ENCODE data around the gene TAOK1. TPM values are rescaled to one million over a fixed set of nuclear protein-coding genes. Genes with fewer than 3 reads are reported as not detected.

The TAOK1 gene
- total RNA-seq, 1 donor from 2014 or later: 49.1 TPM

DNA sequence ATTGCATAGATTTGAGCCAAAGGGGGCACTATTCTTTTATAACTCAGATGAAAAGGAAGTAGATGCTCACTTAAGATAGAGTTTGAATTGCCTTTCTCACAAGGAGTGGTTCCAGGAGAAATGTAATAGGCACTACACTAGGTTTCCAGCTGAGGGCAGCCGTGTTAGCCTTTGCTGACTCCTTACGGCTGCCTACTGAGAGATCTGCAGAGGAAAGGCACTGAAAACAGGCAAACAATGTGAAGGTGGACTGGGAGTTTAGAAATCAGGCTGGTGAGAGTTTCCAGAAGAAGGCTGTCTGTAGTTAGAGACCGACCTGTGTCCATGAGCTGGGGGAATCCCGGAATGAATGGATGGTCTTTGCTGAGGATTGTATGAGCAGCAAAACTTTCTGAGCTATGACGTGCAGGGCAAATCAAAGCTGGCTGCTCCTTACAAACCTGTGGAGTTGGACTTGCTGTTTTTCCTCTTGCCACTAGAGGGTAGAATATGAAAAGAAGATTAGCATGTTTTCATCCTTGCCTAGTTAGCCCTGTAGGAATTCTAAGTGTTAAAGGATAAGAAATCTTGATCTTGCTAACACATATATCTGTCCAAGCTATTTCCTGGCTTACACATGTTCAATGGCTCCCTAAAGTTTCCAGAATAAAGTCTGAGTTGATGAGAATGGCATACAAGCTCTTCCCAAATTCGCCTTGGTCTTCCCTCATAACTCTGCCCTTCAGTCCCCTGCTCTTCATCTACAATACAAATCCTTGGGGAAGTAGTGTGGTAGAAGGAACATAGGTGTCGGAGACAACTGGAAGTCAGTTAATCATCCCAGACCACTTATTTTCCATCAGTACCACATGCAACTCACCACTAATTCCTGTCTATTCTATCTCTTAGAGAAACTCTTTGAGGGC is 20.1 kb upstream of the TAOK1 start:
- Histone ChIP-seq H3K4me3 (ENCODE audit: low read depth, low read length) (peak overlapping the region; percentile 10), H3K27me3 (ENCODE audit: control insufficient read depth, insufficient read depth, low read length) (no peaks in the 10 kb centered on the region), H3K36me3 (ENCODE audit: control insufficient read depth, insufficient read depth, low read length) (no peaks in the 10 kb centered on the region)
- TF ChIP-seq, protein P1, sequence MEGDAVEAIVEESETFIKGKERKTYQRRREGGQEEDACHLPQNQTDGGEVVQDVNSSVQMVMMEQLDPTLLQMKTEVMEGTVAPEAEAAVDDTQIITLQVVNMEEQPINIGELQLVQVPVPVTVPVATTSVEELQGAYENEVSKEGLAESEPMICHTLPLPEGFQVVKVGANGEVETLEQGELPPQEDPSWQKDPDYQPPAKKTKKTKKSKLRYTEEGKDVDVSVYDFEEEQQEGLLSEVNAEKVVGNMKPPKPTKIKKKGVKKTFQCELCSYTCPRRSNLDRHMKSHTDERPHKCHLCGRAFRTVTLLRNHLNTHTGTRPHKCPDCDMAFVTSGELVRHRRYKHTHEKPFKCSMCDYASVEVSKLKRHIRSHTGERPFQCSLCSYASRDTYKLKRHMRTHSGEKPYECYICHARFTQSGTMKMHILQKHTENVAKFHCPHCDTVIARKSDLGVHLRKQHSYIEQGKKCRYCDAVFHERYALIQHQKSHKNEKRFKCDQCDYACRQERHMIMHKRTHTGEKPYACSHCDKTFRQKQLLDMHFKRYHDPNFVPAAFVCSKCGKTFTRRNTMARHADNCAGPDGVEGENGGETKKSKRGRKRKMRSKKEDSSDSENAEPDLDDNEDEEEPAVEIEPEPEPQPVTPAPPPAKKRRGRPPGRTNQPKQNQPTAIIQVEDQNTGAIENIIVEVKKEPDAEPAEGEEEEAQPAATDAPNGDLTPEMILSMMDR (IDR thresholded peaks at IDR 0.05; ENCODE audit: insufficient read depth, low read length, poor library complexity, severe bottlenecking): peak; percentile 63
- peak; percentile 57 for DNase-seq (ENCODE audit: low read depth)

DNA sequence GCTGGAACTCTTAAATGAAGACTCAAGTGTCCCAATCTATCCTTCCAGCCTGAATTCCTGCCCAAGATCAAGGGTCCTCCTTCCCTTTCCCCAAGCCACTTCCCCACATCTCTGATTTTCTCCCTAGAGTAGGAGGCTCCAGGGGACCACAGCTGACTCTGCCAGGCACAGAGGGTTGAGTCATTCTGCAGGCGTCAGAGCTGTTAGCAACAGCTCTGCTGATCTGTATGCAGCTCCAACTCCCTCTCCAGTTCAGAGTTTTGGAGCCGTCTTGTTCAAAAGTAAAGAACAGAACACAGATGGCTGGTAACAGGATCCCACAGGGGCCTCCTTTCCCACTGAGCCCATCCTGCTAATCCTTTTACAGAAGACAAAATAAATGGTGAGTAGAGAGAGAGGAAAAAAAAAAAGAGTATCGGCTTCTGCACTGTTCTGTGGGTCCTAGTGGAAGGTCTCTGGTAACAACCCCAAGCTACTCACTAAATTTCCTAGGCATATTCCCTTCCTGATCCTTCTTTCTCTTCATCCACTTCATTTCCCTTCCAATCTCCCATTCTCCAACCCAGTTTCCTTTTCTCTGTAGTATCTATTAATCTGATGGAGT is 13.4 kb upstream of the TAOK1 start:
- TF ChIP-seq, protein P1 (IDR thresholded peaks at IDR 0.05; ENCODE audit: insufficient read depth, low read length, poor library complexity, severe bottlenecking): no peak
- Histone ChIP-seq H3K4me3 (ENCODE audit: low read depth, low read length) (no peak overlapping the region), H3K27me3 (ENCODE audit: control insufficient read depth, insufficient read depth, low read length) (no peaks in the 10 kb centered on the region), H3K36me3 (ENCODE audit: control insufficient read depth, insufficient read depth, low read length) (no peaks in the 10 kb centered on the region)
- peak; percentile 47 for DNase-seq (ENCODE audit: low read depth)

DNA sequence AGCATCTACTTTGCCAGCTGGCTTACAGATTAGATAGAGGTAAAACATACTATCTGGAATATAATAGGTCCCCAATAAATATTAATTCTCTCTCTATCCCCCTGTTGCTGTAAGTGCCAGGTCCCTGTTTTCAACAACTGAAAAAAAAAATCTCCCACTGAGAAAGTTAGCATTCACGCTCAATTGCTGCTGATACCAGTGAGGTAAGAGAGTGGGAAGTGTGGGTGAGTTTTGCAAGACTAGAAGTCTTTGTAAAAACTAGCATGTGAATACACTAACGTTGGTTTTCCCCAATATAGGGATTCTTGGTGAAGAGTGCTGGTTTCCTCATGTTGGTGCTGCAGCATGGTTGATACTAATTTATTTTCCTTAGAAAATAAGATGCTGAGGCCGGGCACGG is 11.7 kb upstream of the TAOK1 start:
- H3K4me3 ChIP-seq (ENCODE audit: low read depth, low read length): no peak overlapping the region
- H3K36me3 ChIP-seq (ENCODE audit: control insufficient read depth, insufficient read depth, low read length): no peaks in the 10 kb centered on the region
- no peak for DNase-seq (ENCODE audit: low read depth)
- no peaks in the 10 kb centered on the region for H3K27me3 ChIP-seq (ENCODE audit: control insufficient read depth, insufficient read depth, low read length)
- TF ChIP-seq, protein P1 (IDR thresholded peaks at IDR 0.05; ENCODE audit: insufficient read depth, low read length, poor library complexity, severe bottlenecking): no peak

DNA sequence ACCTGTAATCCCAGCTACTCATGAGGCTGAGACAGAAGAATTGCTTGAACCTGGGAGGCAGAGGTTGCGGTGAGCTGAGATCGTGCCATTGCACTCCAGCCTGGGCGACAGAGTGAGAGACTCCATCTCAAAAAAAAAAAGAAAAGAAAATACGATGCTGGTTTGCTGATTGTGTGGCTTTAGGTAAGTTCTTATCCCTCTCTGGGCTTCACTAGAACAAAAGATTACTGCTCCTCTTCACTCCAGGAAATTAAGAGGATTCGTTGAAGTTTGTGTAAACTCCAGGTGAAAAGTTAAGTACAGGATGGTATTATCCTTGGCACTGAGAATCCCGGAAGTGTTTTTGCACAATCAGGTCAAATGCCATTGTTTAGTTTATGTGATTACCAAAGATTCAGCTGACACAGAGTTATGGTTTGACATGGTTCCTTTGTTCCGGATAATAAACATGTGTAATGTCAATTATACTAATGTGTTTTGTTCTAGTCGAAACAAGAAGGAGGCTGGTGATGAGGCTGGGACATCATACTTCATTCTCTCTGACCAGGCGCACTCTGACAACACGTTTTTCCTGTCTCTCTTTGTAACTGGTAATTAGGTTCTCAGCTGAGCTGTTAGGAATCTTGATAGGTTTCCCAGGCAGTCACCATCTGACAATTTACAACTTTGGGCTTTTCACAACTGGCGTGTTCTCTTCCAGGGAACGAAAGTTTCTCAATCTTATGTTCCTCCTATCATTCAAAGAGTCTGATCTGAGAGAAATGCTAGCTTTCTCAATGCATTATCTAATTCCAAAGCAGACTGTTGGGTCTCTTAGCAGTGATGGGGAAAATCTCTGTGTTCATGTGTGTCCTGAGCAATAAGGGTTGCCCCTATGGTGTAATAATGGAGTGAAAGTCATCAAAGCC is 10.8 kb upstream of the TAOK1 start:
- no peak for DNase-seq (ENCODE audit: low read depth)
- H3K36me3 ChIP-seq (ENCODE audit: control insufficient read depth, insufficient read depth, low read length): no peaks in the 10 kb centered on the region
- TF ChIP-seq, protein P1 (IDR thresholded peaks at IDR 0.05; ENCODE audit: insufficient read depth, low read length, poor library complexity, severe bottlenecking): no peak
- H3K4me3 ChIP-seq (ENCODE audit: low read depth, low read length): no peak overlapping the region
- H3K27me3 ChIP-seq (ENCODE audit: control insufficient read depth, insufficient read depth, low read length): no peaks in the 10 kb centered on the region

DNA sequence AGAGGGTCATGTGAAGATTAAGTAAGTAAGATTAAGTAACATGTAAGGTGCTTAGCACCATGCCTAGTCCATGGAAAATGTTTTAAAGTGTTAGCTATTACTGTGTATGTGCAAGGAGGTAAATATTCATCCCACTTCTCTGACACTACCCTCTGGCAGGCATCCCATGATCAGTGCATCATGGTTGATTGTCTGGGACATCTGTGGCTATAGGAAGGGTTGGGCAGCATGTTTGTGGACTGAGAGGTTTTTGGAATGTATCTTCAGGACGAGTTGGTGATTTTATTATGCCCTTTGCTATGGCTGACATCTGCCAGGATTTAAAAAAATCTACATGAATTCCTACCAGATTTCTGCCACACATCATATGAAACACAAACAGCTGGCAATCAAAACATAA is 6.5 kb upstream of the TAOK1 start:
- no peaks in the 10 kb centered on the region for H3K36me3 ChIP-seq (ENCODE audit: control insufficient read depth, insufficient read depth, low read length)
- no peaks in the 10 kb centered on the region for H3K27me3 ChIP-seq (ENCODE audit: control insufficient read depth, insufficient read depth, low read length)
- TF ChIP-seq, protein P1 (IDR thresholded peaks at IDR 0.05; ENCODE audit: insufficient read depth, low read length, poor library complexity, severe bottlenecking): no peak
- DNase-seq (ENCODE audit: low read depth): no peak
- H3K4me3 ChIP-seq (ENCODE audit: low read depth, low read length): no peak overlapping the region

Measured in kidney epithelial cell (primary cell).